ENCODE data around the gene ARHGAP10. TPM values are rescaled to one million over a fixed set of nuclear protein-coding genes. Genes with fewer than 3 reads are reported as not detected.

ARHGAP10 gene
- total RNA-seq, 1 experiment from 2014 or later, result 4.8 TPM

GRCh38 chr4:147786031-147786430, 54.1 kb downstream of the ARHGAP10 start:
- DNase-seq (ENCODE audit: low spot score), result peak; percentile 39
- H3K9me3 ChIP-seq (ENCODE audit: low read depth, low read length, poor library complexity, severe bottlenecking), result no peaks in the 10 kb centered on the region
- intact Hi-C loops (cut with micrococcal nuclease; ENCODE audit: unreplicated experiment), result no loop called here
- ChIA-PET POLR2A (ENCODE audit: low non-redundant PET) (no interaction called here), CTCF (no interaction called here)
- TF ChIP-seq CTCF (conservative IDR thresholded peaks at IDR 0.05; ENCODE audit: low read depth, low read length) (no peak), EZH2 (IDR thresholded peaks at IDR 0.05; ENCODE audit: borderline replicate concordance, low read depth, low read length, poor library complexity, severe bottlenecking) (no peak)
- no peak overlapping the region for H3K27ac ChIP-seq (ENCODE audit: low read depth, low read length, poor library complexity, severe bottlenecking)
- peaks cover 31% of the 10 kb centered on the region for H3K4me1 ChIP-seq (ENCODE audit: insufficient read depth, low read length, poor library complexity, severe bottlenecking)
- no peaks in the 10 kb centered on the region for H3K36me3 ChIP-seq (ENCODE audit: insufficient read depth, low read length, poor library complexity, severe bottlenecking)
- no peaks in the 10 kb centered on the region for H3K27me3 ChIP-seq (replicated peaks; ENCODE audit: insufficient read depth, low read depth, low read length, poor library complexity)
- no peak overlapping the region for H3K4me3 ChIP-seq (ENCODE audit: low read depth, low read length, poor library complexity, severe bottlenecking)
- no TSS peak for BruUV-seq (replicated peaks)

GRCh38 chr4:147786531-147786930, 54.6 kb downstream of the ARHGAP10 start:
- no peak overlapping the region for H3K27ac ChIP-seq (ENCODE audit: low read depth, low read length, poor library complexity, severe bottlenecking)
- BruUV-seq (replicated peaks), result no TSS peak
- H3K9me3 ChIP-seq (ENCODE audit: low read depth, low read length, poor library complexity, severe bottlenecking), result no peaks in the 10 kb centered on the region
- DNase-seq (ENCODE audit: low spot score), result no peak
- intact Hi-C loops (cut with micrococcal nuclease; ENCODE audit: unreplicated experiment), result no loop called here
- peaks cover 31% of the 10 kb centered on the region for H3K4me1 ChIP-seq (ENCODE audit: insufficient read depth, low read length, poor library complexity, severe bottlenecking)
- no peaks in the 10 kb centered on the region for H3K36me3 ChIP-seq (ENCODE audit: insufficient read depth, low read length, poor library complexity, severe bottlenecking)
- TF ChIP-seq CTCF (conservative IDR thresholded peaks at IDR 0.05; ENCODE audit: low read depth, low read length) (no peak), EZH2 (IDR thresholded peaks at IDR 0.05; ENCODE audit: borderline replicate concordance, low read depth, low read length, poor library complexity, severe bottlenecking) (no peak)
- ChIA-PET CTCF (no interaction called here), POLR2A (ENCODE audit: low non-redundant PET) (no interaction called here)
- H3K27me3 ChIP-seq (replicated peaks; ENCODE audit: insufficient read depth, low read depth, low read length, poor library complexity), result no peaks in the 10 kb centered on the region
- H3K4me3 ChIP-seq (ENCODE audit: low read depth, low read length, poor library complexity, severe bottlenecking), result no peak overlapping the region

- H3K36me3 ChIP-seq (ENCODE audit: insufficient read depth, low read length, poor library complexity, severe bottlenecking), result no peaks in the 10 kb centered on the region
- H3K4me3 ChIP-seq (ENCODE audit: low read depth, low read length, poor library complexity, severe bottlenecking), result no peak overlapping the region
- no peaks in the 10 kb centered on the region for H3K27me3 ChIP-seq (replicated peaks; ENCODE audit: insufficient read depth, low read depth, low read length, poor library complexity)
- DNase-seq (ENCODE audit: low spot score), result no peak
- POLR2A ChIA-PET (ENCODE audit: low non-redundant PET), result no interaction called here
- H3K4me1 ChIP-seq (ENCODE audit: insufficient read depth, low read length, poor library complexity, severe bottlenecking), result peaks cover 26% of the 10 kb centered on the region
- BruUV-seq (replicated peaks), result no TSS peak
- CTCF ChIA-PET, result no interaction called here
- TF ChIP-seq CTCF (conservative IDR thresholded peaks at IDR 0.05; ENCODE audit: low read depth, low read length), result no peak
- no peak for TF ChIP-seq EZH2 (IDR thresholded peaks at IDR 0.05; ENCODE audit: borderline replicate concordance, low read depth, low read length, poor library complexity, severe bottlenecking)
- H3K27ac ChIP-seq (ENCODE audit: low read depth, low read length, poor library complexity, severe bottlenecking), result no peak overlapping the region
- no peaks in the 10 kb centered on the region for H3K9me3 ChIP-seq (ENCODE audit: low read depth, low read length, poor library complexity, severe bottlenecking)
- intact Hi-C loops (cut with micrococcal nuclease; ENCODE audit: unreplicated experiment), result no loop called here
Observed at GRCh38 chr4:147787204-147787603, 55.3 kb downstream of the ARHGAP10 start.

Data from A673 (cell line).